ENCODE measurements around the gene IGDCC3. TPM values are rescaled to one million over a fixed set of nuclear protein-coding genes. Genes with fewer than 3 reads are reported as not detected.

Gene IGDCC3
- total RNA-seq, 1 experiment from 2014 or later, result not detected

DNA sequence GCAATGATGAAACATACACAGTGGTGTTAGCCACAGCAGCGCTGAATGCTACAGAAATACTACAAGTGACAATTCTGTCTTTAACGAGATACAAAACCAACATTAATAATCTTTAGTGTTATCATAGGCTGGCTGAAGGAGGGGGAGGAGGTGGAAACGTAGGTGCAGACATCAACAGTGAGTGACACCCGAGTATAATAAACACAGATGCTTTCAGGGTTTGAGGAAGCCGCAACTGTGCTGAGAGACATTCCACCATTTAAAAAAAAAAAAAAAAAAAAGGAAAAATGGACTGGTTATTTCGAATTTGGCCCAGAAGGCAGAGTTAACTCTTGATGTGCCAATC lies 4.3 kb upstream of the IGDCC3 start:
- H3K9me3 Mint-ChIP-seq (ENCODE audit: low read depth, unreplicated experiment), result no peaks in the 10 kb centered on the region
- H3K4me3 Mint-ChIP-seq (ENCODE audit: low read depth, unreplicated experiment), result no peak overlapping the region
- H3K27ac Mint-ChIP-seq (ENCODE audit: unreplicated experiment), result no peak overlapping the region
- H3K36me3 Mint-ChIP-seq (ENCODE audit: insufficient read depth, unreplicated experiment), result peaks cover 6% of the 10 kb centered on the region
- no peak for DNase-seq
- TF ChIP-seq, protein P1, sequence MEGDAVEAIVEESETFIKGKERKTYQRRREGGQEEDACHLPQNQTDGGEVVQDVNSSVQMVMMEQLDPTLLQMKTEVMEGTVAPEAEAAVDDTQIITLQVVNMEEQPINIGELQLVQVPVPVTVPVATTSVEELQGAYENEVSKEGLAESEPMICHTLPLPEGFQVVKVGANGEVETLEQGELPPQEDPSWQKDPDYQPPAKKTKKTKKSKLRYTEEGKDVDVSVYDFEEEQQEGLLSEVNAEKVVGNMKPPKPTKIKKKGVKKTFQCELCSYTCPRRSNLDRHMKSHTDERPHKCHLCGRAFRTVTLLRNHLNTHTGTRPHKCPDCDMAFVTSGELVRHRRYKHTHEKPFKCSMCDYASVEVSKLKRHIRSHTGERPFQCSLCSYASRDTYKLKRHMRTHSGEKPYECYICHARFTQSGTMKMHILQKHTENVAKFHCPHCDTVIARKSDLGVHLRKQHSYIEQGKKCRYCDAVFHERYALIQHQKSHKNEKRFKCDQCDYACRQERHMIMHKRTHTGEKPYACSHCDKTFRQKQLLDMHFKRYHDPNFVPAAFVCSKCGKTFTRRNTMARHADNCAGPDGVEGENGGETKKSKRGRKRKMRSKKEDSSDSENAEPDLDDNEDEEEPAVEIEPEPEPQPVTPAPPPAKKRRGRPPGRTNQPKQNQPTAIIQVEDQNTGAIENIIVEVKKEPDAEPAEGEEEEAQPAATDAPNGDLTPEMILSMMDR (IDR thresholded peaks at IDR 0.05; ENCODE audit: unreplicated experiment), result no peak
- CTCF ChIA-PET, result interaction anchor here (2.4 kb wide), 1 partner anchor 13 kb away, joined by 6 read pairs; no protein-coding TSS in a partner anchor
- intact Hi-C loops (cut with micrococcal nuclease; ENCODE audit: unreplicated experiment), result no loop called here
- no TSS peak for BruUV-seq (replicated peaks)
- H3K4me1 Mint-ChIP-seq (ENCODE audit: low read depth, unreplicated experiment), result peaks cover 3% of the 10 kb centered on the region
- H3K27me3 Mint-ChIP-seq (ENCODE audit: unreplicated experiment), result peaks cover 82% of the 10 kb centered on the region

DNA sequence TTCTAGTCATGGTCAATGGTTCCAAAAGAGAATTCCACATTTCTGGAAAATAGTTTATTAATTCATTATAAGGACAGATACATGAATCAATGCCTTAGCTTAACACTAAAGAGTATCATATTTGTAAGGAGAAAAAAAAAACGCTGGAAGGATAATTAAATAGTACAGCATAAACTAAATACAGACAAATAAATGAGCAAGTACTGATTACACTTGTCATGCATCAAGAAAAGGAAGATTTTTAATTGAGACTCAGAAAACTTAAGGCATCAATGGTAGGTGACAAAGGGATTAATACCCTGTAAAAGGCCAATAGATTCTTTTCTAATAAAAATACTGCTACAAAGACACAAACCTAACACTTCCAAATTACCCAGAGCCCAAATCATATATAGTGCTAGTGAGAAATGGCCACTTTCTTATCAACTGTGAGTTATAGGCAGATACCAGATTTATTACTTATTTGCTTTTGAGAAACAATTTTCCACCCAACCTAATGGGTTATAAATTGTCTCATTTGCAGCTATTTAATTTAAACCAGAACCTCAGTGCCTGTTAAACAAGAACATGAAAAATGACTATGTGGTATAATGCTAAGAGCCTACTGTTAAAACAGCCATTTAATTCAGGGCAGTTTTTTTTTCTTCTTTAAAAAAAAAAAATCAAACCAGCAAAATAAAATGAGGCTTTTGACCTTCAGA lies 3.8 kb upstream of the IGDCC3 start:
- intact Hi-C loops (cut with micrococcal nuclease; ENCODE audit: unreplicated experiment), result no loop called here
- H3K27me3 Mint-ChIP-seq (ENCODE audit: unreplicated experiment), result peaks cover 82% of the 10 kb centered on the region
- H3K4me1 Mint-ChIP-seq (ENCODE audit: low read depth, unreplicated experiment), result peaks cover 9% of the 10 kb centered on the region
- CTCF ChIA-PET, result no interaction called here
- DNase-seq, result no peak
- no peaks in the 10 kb centered on the region for H3K9me3 Mint-ChIP-seq (ENCODE audit: low read depth, unreplicated experiment)
- TF ChIP-seq, protein P1 (IDR thresholded peaks at IDR 0.05; ENCODE audit: unreplicated experiment), result no peak
- no TSS peak for BruUV-seq (replicated peaks)
- H3K27ac Mint-ChIP-seq (ENCODE audit: unreplicated experiment), result no peak overlapping the region
- peaks cover 6% of the 10 kb centered on the region for H3K36me3 Mint-ChIP-seq (ENCODE audit: insufficient read depth, unreplicated experiment)
- H3K4me3 Mint-ChIP-seq (ENCODE audit: low read depth, unreplicated experiment), result no peak overlapping the region

DNA sequence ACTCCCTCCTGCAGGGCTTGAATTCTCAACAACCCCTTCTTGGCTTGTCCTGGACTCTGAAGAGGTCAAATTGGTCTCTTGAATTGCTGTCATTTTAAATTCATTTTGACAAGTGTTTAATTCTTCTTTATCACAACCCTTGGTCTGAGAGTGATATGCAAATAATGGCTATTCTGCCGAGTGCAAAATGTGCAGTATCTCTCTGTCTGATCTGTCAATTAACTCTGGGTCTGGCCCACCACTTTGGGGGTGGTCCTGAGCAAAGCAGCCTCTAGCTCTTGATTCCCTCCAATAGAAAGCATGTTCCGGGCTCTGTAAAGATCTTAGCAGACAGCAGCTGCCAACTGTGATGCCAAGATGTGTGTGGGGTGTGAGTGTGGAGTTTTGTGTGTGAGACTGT lies 2.2 kb upstream of the IGDCC3 start:
- TF ChIP-seq, protein P1 (IDR thresholded peaks at IDR 0.05; ENCODE audit: unreplicated experiment), result no peak
- DNase-seq, result no peak
- CTCF ChIA-PET, result no interaction called here
- intact Hi-C loops (cut with micrococcal nuclease; ENCODE audit: unreplicated experiment), result no loop called here
- Mint-ChIP-seq H3K27ac (ENCODE audit: unreplicated experiment) (no peak overlapping the region), H3K4me1 (ENCODE audit: low read depth, unreplicated experiment) (peaks cover 9% of the 10 kb centered on the region), H3K36me3 (ENCODE audit: insufficient read depth, unreplicated experiment) (peaks cover 6% of the 10 kb centered on the region), H3K9me3 (ENCODE audit: low read depth, unreplicated experiment) (no peaks in the 10 kb centered on the region), H3K27me3 (ENCODE audit: unreplicated experiment) (peaks cover 94% of the 10 kb centered on the region), H3K4me3 (ENCODE audit: low read depth, unreplicated experiment) (no peak overlapping the region)
- no TSS peak for BruUV-seq (replicated peaks)

DNA sequence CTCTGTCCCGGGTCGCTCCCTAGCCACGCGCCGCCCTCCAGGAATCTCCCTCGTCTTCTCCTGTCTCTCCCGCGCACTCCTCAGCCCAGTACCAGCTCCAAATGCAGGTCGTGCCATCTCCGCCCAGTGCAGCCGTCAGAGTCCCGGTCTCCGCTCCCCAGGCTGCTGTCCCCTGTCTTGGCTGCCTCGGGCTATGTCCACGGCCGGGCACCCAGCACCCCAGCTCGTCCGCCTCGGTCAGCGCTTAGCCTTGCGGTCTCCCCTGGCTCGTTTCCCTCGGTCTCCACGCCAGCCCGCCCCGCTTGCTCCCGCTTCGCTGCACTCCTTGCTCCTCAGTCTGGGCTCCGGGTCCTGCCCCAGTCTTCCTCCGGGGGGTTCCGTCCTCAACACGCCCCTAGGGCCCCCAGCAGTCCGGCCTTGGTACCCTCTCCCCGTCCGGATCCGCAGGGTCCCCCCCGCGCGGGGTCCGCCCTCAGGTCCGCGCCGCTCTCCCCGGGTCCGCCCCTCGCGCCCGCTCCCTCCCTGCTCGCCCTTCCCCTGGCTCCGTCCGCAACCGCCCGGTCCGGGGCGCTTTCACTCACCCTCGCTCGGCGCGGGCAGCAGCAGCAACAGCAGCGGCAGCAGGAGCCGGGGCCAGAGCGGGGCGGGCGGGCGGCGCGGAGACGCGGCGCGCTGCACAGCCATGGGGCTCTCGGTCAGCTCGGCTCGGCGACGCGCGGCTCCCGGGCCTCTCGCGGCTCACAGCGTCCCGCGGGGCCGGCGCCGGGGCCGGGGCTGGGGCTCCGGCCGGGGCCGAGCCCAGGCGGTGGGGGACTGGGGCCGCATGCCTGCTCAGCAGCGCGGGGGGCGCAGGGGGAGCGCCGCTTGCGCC lies 462 bp downstream of the IGDCC3 start:
- H3K27ac Mint-ChIP-seq (ENCODE audit: unreplicated experiment), result peak overlapping the region; percentile 67
- H3K4me1 Mint-ChIP-seq (ENCODE audit: low read depth, unreplicated experiment), result peaks cover 9% of the 10 kb centered on the region
- H3K36me3 Mint-ChIP-seq (ENCODE audit: insufficient read depth, unreplicated experiment), result peaks cover 6% of the 10 kb centered on the region
- peak; percentile 48 for DNase-seq
- peaks cover 100% of the 10 kb centered on the region for H3K27me3 Mint-ChIP-seq (ENCODE audit: unreplicated experiment)
- TF ChIP-seq, protein P1 (IDR thresholded peaks at IDR 0.05; ENCODE audit: unreplicated experiment), result no peak
- no peaks in the 10 kb centered on the region for H3K9me3 Mint-ChIP-seq (ENCODE audit: low read depth, unreplicated experiment)
- CTCF ChIA-PET, result interaction anchor here (0.6 to 0.7 kb wide), 3 partner anchors 11 to 285 kb away, joined by 3 to 9 read pairs (median 3); no protein-coding TSS in a partner anchor
- intact Hi-C loops (cut with micrococcal nuclease; ENCODE audit: unreplicated experiment), result no loop called here
- no TSS peak for BruUV-seq (replicated peaks)
- H3K4me3 Mint-ChIP-seq (ENCODE audit: low read depth, unreplicated experiment), result peak overlapping the region; percentile 87

Data from Calu3 (cell line).